ENCODE results near the gene MED20. TPM values are rescaled to one million over a fixed set of nuclear protein-coding genes. Genes with fewer than 3 reads are reported as not detected.
"Not testable (repeated sequence)": the region's sequence is repeated elsewhere in the genome, so short reads cannot be mapped to it uniquely, and the experiment has no call there.

The MED20 gene
- total RNA-seq, 1 experiment from 2014 or later, result 24.5 TPM

- POLR2A ChIA-PET, result no interaction called here
- Histone ChIP-seq H3K4me3 (ENCODE audit: low read depth in 2 of 2, low read length in 2 of 2) (no peak overlapping the region), H3K27ac (ENCODE audit: low read length) (no peak overlapping the region), H3K36me3 (ENCODE audit: control insufficient read depth, insufficient read depth, low read length) (no peaks in the 10 kb centered on the region), H3K27me3 (ENCODE audit: control insufficient read depth, insufficient read depth, low read length) (no peaks in the 10 kb centered on the region), H3K9me3 (ENCODE audit: control insufficient read depth, insufficient read depth, low read depth, low read length) (no peaks in the 10 kb centered on the region), H3K4me1 (ENCODE audit: control insufficient read depth, insufficient read depth, low read length) (peaks cover under 1% of the 10 kb centered on the region; the same call in 1 of the 2 replicates)
- CTCF ChIA-PET, result no interaction called here
- intact Hi-C loops (cut with micrococcal nuclease; ENCODE audit: unreplicated experiment), result no loop called here
- DNase-seq (ENCODE audit: low read depth, low spot score) (no peak), ATAC-seq (no peak)
- BruUV-seq (replicated peaks), result no TSS peak
- in situ Hi-C loops (cut with HindIII; ENCODE audit: low pct_unique_long_range_greater_than_20kb, low sequenced_read_pairs), result no loop called here
- no peak for TF ChIP-seq CTCF (IDR thresholded peaks at IDR 0.05)
- TF ChIP-seq TCF7L2 (IDR thresholded peaks at IDR 0.05; ENCODE audit: low read depth, low read length), result no peak
- no peak for TF ChIP-seq SIN3A (IDR thresholded peaks at IDR 0.05; ENCODE audit: borderline replicate concordance, insufficient read depth, low read depth, low read length)
- no peak for TF ChIP-seq REST (IDR thresholded peaks at IDR 0.05; ENCODE audit: insufficient read depth in 1 of 2, low read depth in 2 of 2, low read length in 1 of 2)
- TF ChIP-seq POLR2AphosphoS5 (IDR thresholded peaks at IDR 0.05; ENCODE audit: low read depth, low read length), result no peak
Measured at GRCh38 chr6:41947581-41948220, 26.8 kb upstream of the MED20 start.

- intact Hi-C loops (cut with micrococcal nuclease; ENCODE audit: unreplicated experiment) (no loop called here), in situ Hi-C loops (cut with HindIII; ENCODE audit: low pct_unique_long_range_greater_than_20kb, low sequenced_read_pairs) (no loop called here)
- Histone ChIP-seq H3K27me3 (ENCODE audit: control insufficient read depth, insufficient read depth, low read length) (no peaks in the 10 kb centered on the region), H3K36me3 (ENCODE audit: control insufficient read depth, insufficient read depth, low read length) (no peaks in the 10 kb centered on the region), H3K4me1 (ENCODE audit: control insufficient read depth, insufficient read depth, low read length) (peaks cover 24% of the 10 kb centered on the region), H3K9me3 (ENCODE audit: control insufficient read depth, insufficient read depth, low read depth, low read length) (no peaks in the 10 kb centered on the region), H3K27ac (ENCODE audit: low read length) (no peak overlapping the region), H3K4me3 (ENCODE audit: low read depth in 2 of 2, low read length in 2 of 2) (no peak overlapping the region)
- ChIA-PET CTCF (no interaction called here), POLR2A (interaction anchor here (0.6 to 1.4 kb wide), 3 partner anchors 23 to 849 kb away, joined by 3 to 4 read pairs (median 3); partner anchors contain the start of genes BYSL and MED20)
- BruUV-seq (replicated peaks), result no TSS peak
- TF ChIP-seq POLR2AphosphoS5 (IDR thresholded peaks at IDR 0.05; ENCODE audit: low read depth, low read length) (no peak), TCF7L2 (IDR thresholded peaks at IDR 0.05; ENCODE audit: low read depth, low read length) (no peak), SIN3A (IDR thresholded peaks at IDR 0.05; ENCODE audit: borderline replicate concordance, insufficient read depth, low read depth, low read length) (no peak), REST (IDR thresholded peaks at IDR 0.05; ENCODE audit: insufficient read depth in 1 of 2, low read depth in 2 of 2, low read length in 1 of 2) (no peak), CTCF (IDR thresholded peaks at IDR 0.05) (no peak)
- ATAC-seq (no peak), DNase-seq (ENCODE audit: low read depth, low spot score) (no peak)
Measured at GRCh38 chr6:41943456-41943855, 22.5 kb upstream of the MED20 start.

- ATAC-seq; DNase-seq (ENCODE audit: low read depth, low spot score); H3K36me3 ChIP-seq (ENCODE audit: control insufficient read depth, insufficient read depth, low read length); H3K27me3 ChIP-seq (ENCODE audit: control insufficient read depth, insufficient read depth, low read length); in situ Hi-C loops (cut with HindIII; ENCODE audit: low pct_unique_long_range_greater_than_20kb, low sequenced_read_pairs); H3K4me3 ChIP-seq (ENCODE audit: low read depth in 2 of 2, low read length in 2 of 2); H3K9me3 ChIP-seq (ENCODE audit: control insufficient read depth, insufficient read depth, low read depth, low read length); intact Hi-C loops (cut with micrococcal nuclease; ENCODE audit: unreplicated experiment); BruUV-seq (replicated peaks): not testable (repeated sequence)
- ChIA-PET CTCF (interaction anchor here (0.6 kb wide), 2 partner anchors 22 to 27 kb away, joined by 3 to 9 read pairs; no protein-coding TSS in a partner anchor), POLR2A (interaction anchor here (1.4 kb wide), 1 partner anchor 22 kb away, joined by 4 read pairs; the partner anchor contains the start of genes BYSL and MED20)
- Histone ChIP-seq H3K4me1 (ENCODE audit: control insufficient read depth, insufficient read depth, low read length) (peaks cover 24% of the 10 kb centered on the region), H3K27ac (ENCODE audit: low read length) (peak overlapping the region; percentile 83)
Measured at GRCh38 chr6:41942882-41943281, 21.9 kb upstream of the MED20 start.

All from Panc1 (cell line).